Gastroesophageal sphincter (tissue), 3 donors: ENCODE data around the gene STAT5B.

Experiments used
- CTCF ChIP-seq, 4 experiments: fragments of 200-600 bp in 2 of 4; fragments of 450-650 bp in 2 of 4; sonication (generic) in 1 of 4; IDR thresholded peaks; one replicate each; pipeline ENCODE4 v1.5.1; 2017 to 2019; ENCODE audit warnings: antibody characterized with exemption in 4 of 4, mild to moderate bottlenecking in 2 of 4, moderate library complexity in 2 of 4
- POLR2A ChIP-seq, 2 donors: fragments of 450-650 bp; IDR thresholded peaks; one replicate each; pipeline ENCODE4 v1.6.1; 2017; ENCODE audit warnings: antibody characterized with exemption in 2 of 2, mild to moderate bottlenecking in 2 of 2, moderate library complexity in 1 of 2
- POLR2AphosphoS5 ChIP-seq: sonication (generic); formaldehyde crosslinking; IDR thresholded peaks from one replicate; pipeline ENCODE4 v1.6.1; 2017; ENCODE audit warnings: antibody characterized with exemption

DNA sequence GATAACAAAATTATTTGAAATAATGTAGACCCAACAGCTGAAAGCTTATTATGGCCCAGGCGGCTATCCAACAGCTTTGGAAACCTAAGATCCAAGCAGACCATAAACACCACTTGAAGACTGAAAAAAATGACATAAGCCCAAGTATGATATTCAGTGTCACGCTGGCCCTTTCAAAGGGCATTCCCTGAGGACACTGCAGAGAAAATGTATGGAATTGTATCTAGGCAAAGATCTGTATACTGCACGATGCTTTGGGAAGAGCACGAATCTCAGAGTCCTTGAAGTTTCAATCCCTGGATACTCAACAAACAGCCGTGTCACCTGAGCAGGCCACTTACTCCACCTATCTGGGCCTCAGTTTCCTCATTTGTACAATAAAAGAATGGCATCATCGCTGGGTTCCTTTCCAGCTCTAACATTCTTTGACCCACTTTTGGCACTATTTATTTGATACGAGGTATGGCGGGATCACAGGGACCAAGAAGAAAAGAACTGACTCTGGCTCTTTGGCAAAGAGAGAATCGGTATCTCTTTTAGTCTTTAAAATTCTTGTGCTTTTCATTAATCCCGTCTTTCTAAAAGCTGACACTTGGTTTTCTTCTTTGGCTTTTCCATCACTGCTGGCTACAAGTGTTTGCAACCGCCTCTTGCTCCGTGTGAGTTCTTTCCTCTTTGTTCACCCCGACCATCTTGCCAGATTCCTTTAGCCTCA lies 1.2 kb downstream of the STAT5B start:
- TF ChIP-seq POLR2A (IDR thresholded peaks at IDR 0.05) (no peak), POLR2AphosphoS5 (no peak), CTCF (IDR thresholded peaks at IDR 0.05) (no peak)
